Activated CD8-positive, alpha-beta memory T cell treated with anti-CD3 and anti-CD28 coated beads, Interleukin-2, amount 50 U/mL, for 24 hours (primary cell): ENCODE results near the gene HOMER2.

Experiments used
- DNase-seq: peaks from one replicate; pipeline ENCODE4 v3.0.0-alpha.2; 2020; ENCODE audit errors: extremely low read depth

Gene HOMER2

GRCh38 chr15:82930461-82930860, 22.1 kb downstream of the HOMER2 start:
- no peak for DNase-seq

DNA sequence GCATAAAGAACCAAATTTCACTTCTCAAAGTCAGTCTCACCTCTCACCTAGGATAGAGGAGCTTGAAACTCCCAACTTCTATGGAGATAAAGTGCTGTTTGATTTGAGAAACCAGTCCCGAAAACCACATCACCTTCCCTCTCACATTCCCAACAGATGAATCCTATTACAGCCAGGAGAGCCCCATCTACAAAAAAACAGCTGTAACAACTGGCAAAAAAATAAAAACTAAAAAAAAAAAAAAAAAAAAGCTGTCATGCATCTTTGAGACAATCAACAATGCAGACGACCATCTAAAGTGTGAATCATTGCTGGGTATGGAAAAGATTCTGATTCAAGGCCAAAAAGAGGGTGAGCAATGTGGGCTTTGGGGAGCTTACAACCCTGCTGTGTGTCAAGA, 23.8 kb downstream of the HOMER2 start:
- DNase-seq, result no peak

- DNase-seq, result no peak
Observed at GRCh38 chr15:82923744-82924143, 28.8 kb downstream of the HOMER2 start.

DNA sequence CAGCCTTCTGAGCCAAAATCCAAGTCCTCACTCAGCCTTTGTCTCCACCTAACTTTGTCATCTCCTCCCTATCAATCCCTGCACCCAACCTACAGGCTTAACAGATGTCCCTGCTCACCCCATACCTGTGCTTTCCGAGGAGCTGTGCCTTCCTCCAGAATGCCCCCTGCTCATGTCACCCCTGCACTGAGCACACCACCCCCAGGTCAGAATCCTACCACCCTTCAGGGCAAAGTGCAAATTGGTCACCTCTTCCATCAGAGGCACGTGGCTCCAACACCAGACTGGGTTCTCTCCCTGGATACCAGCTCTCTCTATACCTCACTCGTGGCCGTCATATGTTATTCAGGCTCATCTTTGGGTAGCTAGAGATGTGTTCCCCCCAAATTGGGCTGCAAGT, 29.8 kb downstream of the HOMER2 start:
- DNase-seq, result no peak

DNA sequence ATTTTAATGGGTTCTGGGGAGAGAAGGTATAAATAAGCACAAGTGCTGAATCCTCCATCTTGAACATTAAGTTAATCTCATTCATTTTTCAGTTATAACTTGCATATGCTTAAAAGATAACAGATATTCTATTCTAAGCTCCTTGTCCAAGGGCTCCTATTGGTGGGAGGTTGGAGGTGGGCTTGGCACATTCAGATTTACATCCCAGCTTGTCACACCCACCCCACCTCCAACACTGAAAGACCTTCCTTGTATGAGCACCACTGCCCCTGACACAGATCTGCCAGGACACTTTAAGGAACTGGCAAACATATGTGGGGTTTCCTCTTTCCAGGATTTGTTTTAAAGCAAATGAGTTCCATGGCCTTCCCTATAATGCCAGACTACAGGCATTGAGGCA, 30.6 kb downstream of the HOMER2 start:
- no peak for DNase-seq

DNA sequence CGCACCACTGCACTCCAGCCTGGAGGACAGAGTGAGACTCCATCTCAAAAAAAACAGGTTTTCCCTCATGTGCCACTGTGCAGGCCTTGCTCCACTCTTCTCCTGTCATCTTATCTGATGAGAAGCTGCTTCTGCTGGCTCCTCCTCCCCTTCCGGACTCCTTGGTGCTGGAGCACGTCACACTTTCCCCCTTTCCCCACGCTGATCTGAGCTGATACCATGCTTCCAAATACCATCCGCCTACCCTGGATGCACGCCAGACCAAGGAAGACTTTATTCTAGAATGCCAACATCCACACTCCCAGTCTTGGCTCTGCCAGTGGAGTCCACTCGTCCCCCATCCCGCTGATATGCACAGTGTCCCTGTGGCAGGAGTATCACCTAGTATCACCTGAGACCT, 31.3 kb downstream of the HOMER2 start:
- no peak for DNase-seq

DNA sequence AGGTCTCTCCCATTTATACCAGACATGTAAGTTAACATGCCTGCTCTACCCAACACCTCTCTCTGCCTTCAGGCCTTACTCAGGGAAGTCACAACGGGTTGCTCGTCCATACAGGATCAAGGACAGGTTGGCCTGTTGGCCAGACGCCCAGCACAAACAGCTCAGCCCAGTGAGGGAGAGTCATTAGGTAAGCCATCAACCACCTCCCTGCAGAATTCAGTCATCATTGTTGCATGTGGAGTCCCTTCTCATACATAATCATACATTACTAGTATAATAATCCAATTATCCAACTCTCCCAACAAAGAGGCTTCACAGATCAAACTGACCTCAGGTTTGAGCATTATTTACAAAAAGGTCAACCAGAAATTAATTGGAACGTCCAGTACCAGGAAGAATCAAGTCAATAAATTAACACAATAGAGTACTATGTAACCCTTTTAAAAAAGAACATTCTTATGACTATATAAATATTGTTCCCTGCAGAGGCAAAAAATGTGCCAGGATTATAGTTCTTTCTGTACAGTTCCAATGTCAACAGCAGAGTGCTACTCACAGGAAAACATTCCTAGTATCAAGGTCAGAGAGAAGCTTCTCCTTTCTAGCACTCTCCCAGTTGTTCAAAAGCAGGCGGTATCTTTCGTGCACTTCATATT, 33.2 kb downstream of the HOMER2 start:
- no peak for DNase-seq

- no peak for DNase-seq
Observed at GRCh38 chr15:82918607-82919230, 33.8 kb downstream of the HOMER2 start.

DNA sequence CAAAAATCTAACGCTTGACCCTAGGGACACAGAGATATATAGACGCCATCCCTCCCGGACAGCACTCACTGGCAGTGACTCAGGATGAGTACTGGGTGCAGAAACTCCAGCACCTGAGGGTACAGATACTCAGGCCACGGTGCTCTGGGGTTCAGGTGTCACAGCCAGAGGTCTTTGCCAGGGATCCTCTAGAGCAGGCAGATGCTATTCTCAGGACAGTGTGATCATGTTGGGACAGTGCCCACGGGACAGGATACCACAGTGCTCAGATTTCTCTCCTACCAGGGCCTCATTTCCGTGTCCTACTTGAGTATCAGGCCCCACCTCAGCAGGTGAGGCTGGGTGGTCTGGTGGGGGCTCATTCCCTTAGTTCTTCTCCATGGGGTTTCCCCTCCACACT, 34.4 kb downstream of the HOMER2 start:
- DNase-seq, result no peak

GRCh38 chr15:82917249-82917648, 35.3 kb downstream of the HOMER2 start:
- no peak for DNase-seq

GRCh38 chr15:82916161-82916952, 36.2 kb downstream of the HOMER2 start:
- no peak for DNase-seq

GRCh38 chr15:82914396-82914795, 38.1 kb downstream of the HOMER2 start:
- no peak for DNase-seq

- no peak for DNase-seq
Observed at GRCh38 chr15:82911458-82911857, 41.1 kb downstream of the HOMER2 start.

DNA sequence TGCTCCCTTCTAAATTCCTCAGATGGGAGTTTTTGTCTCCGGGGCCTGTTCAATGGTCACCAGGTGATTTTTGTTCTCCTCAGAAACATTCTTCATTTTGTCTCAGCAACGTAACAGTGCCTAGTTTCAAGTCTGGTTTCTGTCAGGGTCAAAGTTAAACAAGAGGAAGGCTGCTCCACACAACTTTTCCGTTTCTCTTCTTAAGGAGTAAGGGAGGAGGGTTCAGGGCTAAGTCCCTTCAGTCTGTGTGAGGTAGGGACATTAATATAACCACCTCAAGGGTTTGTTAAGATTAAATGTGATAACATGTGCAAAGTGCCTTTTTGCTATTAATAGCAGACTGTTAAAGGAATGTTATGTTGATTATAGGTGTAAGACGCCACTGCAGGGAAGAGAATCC, 41.8 kb downstream of the HOMER2 start:
- no peak for DNase-seq

DNA sequence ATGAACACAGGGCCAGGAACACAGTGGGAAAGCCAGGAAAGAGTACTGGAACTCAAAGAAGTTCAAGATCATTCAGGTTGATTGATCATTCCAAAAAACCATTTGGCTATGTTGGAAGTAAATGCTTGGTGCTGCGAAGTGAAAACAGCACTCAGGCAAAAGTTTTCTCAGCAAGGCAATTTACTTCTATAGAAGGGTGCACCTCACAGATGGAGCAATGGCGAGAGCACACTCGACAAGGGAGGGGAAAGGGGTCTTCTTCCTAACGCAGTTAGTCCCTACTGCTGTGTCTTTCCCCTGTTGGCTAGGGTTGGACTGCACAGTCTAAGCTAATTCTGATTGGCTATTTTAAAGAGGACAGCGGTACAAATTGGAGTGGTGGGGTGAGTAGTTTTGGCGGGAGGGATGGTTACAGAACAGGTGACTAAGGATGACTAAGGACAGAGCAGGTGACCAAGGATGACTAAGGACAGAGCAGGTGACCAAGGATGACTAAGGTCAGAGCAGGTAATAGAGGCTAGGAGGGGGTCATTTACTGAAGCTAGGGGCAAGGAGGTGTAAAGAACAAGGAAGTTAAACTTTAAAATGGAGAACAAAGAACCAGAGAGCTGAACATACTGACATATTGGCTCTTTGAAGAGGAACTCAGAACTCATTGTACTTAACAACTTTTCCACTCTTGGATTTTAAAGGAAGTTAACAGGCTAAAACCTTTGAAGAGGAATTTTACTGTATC, 43.3 kb downstream of the HOMER2 start:
- DNase-seq, result no peak

- DNase-seq, result no peak
Observed at GRCh38 chr15:82907350-82907749, 45.2 kb downstream of the HOMER2 start.

DNA sequence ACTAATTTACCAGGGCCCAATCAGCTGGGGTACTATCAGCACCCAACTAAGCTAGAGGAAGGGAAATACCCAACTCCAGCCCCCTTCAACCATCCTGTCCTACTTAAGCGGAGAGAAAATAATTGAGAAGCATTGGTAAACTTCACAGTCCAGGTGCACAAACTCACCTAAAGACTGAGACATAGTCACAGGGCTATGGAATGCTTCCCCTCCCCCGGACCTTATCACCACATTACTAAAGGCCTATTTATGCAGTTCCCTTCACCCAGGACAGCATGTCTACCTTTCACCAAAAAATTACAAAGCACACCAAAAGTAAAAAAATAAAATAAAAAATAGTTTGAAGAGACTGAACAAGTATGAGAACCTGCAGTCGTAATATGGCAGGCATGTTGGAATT, 47.9 kb downstream of the HOMER2 start:
- DNase-seq, result no peak

DNA sequence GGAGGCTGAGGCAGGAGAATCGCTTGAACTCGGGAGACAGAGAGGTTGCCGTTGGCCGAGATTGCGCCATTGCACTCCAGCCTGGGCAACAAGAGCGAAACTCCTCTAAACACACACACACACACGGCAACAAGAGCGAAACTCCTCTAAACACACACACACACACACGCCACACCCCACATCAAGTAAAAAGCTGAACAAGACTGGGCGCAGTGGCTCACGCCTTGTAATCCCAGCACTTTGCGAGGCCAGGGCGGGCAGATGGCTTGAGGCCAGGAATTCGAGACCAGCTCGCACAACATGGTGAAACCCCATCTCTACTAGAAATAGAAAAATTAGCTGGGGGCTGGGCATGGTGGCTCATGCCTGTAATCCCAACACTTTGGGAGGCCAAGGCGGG, 49.0 kb downstream of the HOMER2 start:
- no peak for DNase-seq

DNA sequence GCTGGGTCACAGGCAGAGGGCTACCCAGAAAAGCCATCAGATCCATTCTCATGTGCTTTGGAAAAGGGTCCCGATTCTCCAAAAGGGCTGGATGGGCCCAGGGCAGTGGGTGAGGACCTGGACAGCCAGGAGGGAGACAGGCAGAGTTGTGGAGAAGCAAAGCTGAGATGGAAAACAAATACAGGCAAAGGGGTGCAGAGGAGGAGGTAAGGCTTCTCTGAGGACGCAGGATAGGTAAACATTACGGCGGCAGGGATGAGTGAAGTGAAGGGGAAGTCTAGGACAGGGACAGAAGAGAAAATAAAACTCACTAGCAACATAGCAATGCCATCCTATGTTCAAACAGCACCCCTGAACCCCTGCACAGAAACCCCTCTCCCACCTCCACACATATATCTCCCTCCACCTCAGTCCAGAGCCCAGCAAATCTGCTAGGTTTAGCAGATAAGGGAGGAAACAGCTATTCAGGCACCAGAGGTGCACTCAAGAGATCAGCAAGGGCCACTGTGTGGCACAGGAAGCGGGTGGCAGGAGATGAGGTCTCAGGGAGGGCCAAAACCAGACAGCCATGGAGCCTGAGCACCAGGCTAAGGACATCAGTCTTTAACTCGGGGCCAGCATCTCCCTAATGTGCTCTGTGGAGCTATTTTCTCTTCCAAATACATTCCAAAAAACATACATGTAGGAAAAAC, 51.3 kb downstream of the HOMER2 start:
- no peak for DNase-seq

- DNase-seq, result no peak
Observed at GRCh38 chr15:82900511-82901060, 51.9 kb downstream of the HOMER2 start.

GRCh38 chr15:82898961-82899360, 53.6 kb downstream of the HOMER2 start:
- DNase-seq, result no peak

GRCh38 chr15:82895983-82896382, 56.5 kb downstream of the HOMER2 start:
- no peak for DNase-seq
